HEK293T (cell line): ENCODE measurements around the gene ATP5ME.
"Not testable (repeated sequence)": the region's sequence is repeated elsewhere in the genome, so short reads cannot be mapped to it uniquely, and the experiment has no call there.

ENCODE experiments used
- CTCF ChIA-PET: fragments of 350-600 bp; formaldehyde crosslinking; extraction: SDS; loops from one replicate; lab custom pipeline; 2021; ENCODE audit warnings: antibody characterized with exemption, inconsistent platforms; lab: Yijun Ruan, JAX
- POLR2A ChIA-PET: fragments of 350-600 bp; formaldehyde crosslinking; extraction: SDS; loops from one replicate; lab custom pipeline; 2020; ENCODE audit warnings: antibody characterized with exemption, inconsistent platforms; lab: Yijun Ruan, JAX
- DNase-seq: peaks from one replicate; pipeline ENCODE4 v3.0.0; 2012; ENCODE audit warnings: mixed read lengths; ENCODE audit errors: extremely low spot score
- ARNT ChIP-seq: fragments of 450-650 bp; IDR thresholded peaks from 2 replicates; pipeline ENCODE4 v1.6.1; 2017; ENCODE audit warnings: mild to moderate bottlenecking
- BHLHE40 ChIP-seq: fragments of 450-650 bp; IDR thresholded peaks from 2 replicates; pipeline ENCODE4 v1.6.1; 2016; ENCODE audit warnings: mild to moderate bottlenecking, moderate library complexity, borderline replicate concordance
- CTBP1 ChIP-seq: fragments of 450-650 bp; IDR thresholded peaks from 2 replicates; pipeline ENCODE4 v1.6.1; 2016; ENCODE audit warnings: borderline replicate concordance
- ELF4 ChIP-seq: fragments of 450-650 bp; IDR thresholded peaks from 2 replicates; pipeline ENCODE4 v1.6.1; 2017; ENCODE audit warnings: antibody characterized with exemption
- FOXA1 ChIP-seq: fragments of 450-650 bp; IDR thresholded peaks from 2 replicates; pipeline ENCODE4 v1.6.1; 2016; ENCODE audit warnings: mild to moderate bottlenecking
- FOXK2 ChIP-seq: fragments of 450-650 bp; IDR thresholded peaks from 2 replicates; pipeline ENCODE4 v1.6.1; 2016; ENCODE audit warnings: mild to moderate bottlenecking
- FOXM1 ChIP-seq: fragments of 450-650 bp; IDR thresholded peaks from 2 replicates; pipeline ENCODE4 v1.6.1; 2017; ENCODE audit warnings: mild to moderate bottlenecking, borderline replicate concordance
- HDGF ChIP-seq: fragments of 450-650 bp; IDR thresholded peaks from 2 replicates; pipeline ENCODE4 v1.6.1; 2017; ENCODE audit warnings: antibody characterized with exemption, borderline replicate concordance
- L3MBTL2 ChIP-seq: fragments of 450-650 bp; conservative IDR thresholded peaks from 2 replicates; pipeline ENCODE4 v1.6.1; 2016; ENCODE audit warnings: mild to moderate bottlenecking
- LEF1 ChIP-seq: fragments of 450-650 bp; IDR thresholded peaks from 2 replicates; pipeline ENCODE4 v1.6.1; 2017; ENCODE audit warnings: mild to moderate bottlenecking, borderline replicate concordance
- NFRKB ChIP-seq: fragments of 450-650 bp; IDR thresholded peaks from 2 replicates; pipeline ENCODE4 v1.6.1; 2016; ENCODE audit warnings: mild to moderate bottlenecking, moderate library complexity
- PKNOX1 ChIP-seq: fragments of 450-650 bp; IDR thresholded peaks from 2 replicates; pipeline ENCODE4 v1.6.1; 2016
- SP1 ChIP-seq: fragments of 450-650 bp; IDR thresholded peaks from 2 replicates; pipeline ENCODE4 v1.6.1; 2017
- SUZ12 ChIP-seq: fragments of 450-650 bp; IDR thresholded peaks from 2 replicates; pipeline ENCODE4 v1.6.1; 2016; ENCODE audit warnings: mild to moderate bottlenecking
- TARDBP ChIP-seq: fragments of 450-650 bp; IDR thresholded peaks from 2 replicates; pipeline ENCODE4 v1.6.1; 2016
- ZNF384 ChIP-seq: fragments of 450-650 bp; IDR thresholded peaks from 2 replicates; pipeline ENCODE4 v1.6.1; 2016

ATP5ME gene

GRCh38 chr4:650461-650860, 23.6 kb downstream of the ATP5ME start:
- ChIA-PET CTCF (no interaction called here), POLR2A (no interaction called here)
- DNase-seq: no peak
- TF ChIP-seq HDGF: no peak
- TF ChIP-seq ZNF384: no peak
- TF ChIP-seq PKNOX1: no peak
- TF ChIP-seq FOXM1: no peak
- TF ChIP-seq NFRKB: no peak
- TF ChIP-seq LEF1: no peak

GRCh38 chr4:649751-650310, 24.2 kb downstream of the ATP5ME start:
- TF ChIP-seq FOXM1: no peak
- TF ChIP-seq FOXK2: no peak
- no peak for TF ChIP-seq BHLHE40
- TF ChIP-seq HDGF: no peak
- TF ChIP-seq PKNOX1: no peak
- no peak for TF ChIP-seq L3MBTL2
- no peak for TF ChIP-seq ELF4
- TF ChIP-seq ARNT: no peak
- no peak for TF ChIP-seq FOXA1
- DNase-seq: no peak
- ChIA-PET CTCF (no interaction called here), POLR2A (no interaction called here)

GRCh38 chr4:649293-649625, 24.8 kb downstream of the ATP5ME start:
- TF ChIP-seq ARNT (no peak), ZNF384 (no peak), PKNOX1 (no peak), L3MBTL2 (no peak)
- no peak for DNase-seq
- ChIA-PET CTCF (no interaction called here), POLR2A (no interaction called here)

- no peak for DNase-seq
- TF ChIP-seq L3MBTL2 (no peak), TARDBP (no peak), BHLHE40 (no peak), CTBP1 (no peak), FOXA1 (no peak), ZNF384 (no peak), SUZ12 (no peak), FOXM1 (no peak), SP1 (no peak), LEF1 (no peak)
- CTCF ChIA-PET: no interaction called here
- POLR2A ChIA-PET: no interaction called here
Measured at GRCh38 chr4:648579-649292, 25.3 kb downstream of the ATP5ME start.

GRCh38 chr4:647481-647880, 26.6 kb downstream of the ATP5ME start:
- CTCF ChIA-PET: no interaction called here
- TF ChIP-seq ELF4: no peak
- TF ChIP-seq NFRKB: no peak
- no peak for TF ChIP-seq L3MBTL2
- TF ChIP-seq ARNT: no peak
- TF ChIP-seq TARDBP: no peak
- no peak for TF ChIP-seq ZNF384

GRCh38 chr4:646460-646859, 27.6 kb downstream of the ATP5ME start:
- POLR2A ChIA-PET: no interaction called here
- TF ChIP-seq ELF4: no peak
- TF ChIP-seq PKNOX1: no peak
- no peak for TF ChIP-seq SUZ12
- TF ChIP-seq BHLHE40: no peak
- no peak for TF ChIP-seq FOXM1
- TF ChIP-seq TARDBP: no peak
- TF ChIP-seq FOXK2: no peak
- no peak for DNase-seq
- CTCF ChIA-PET: interaction anchor here (0.6 kb wide), 1 partner anchor 44 kb away, joined by 3 read pairs; no protein-coding TSS in a partner anchor

More at GRCh38 chr4:647481-647880, 26.6 kb downstream of the ATP5ME start:
- DNase-seq: no peak
- POLR2A ChIA-PET: no interaction called here

- DNase-seq, POLR2A ChIA-PET, CTCF ChIA-PET: not testable (repeated sequence)
Measured at GRCh38 chr4:642366-642765, 31.7 kb downstream of the ATP5ME start.
